NCI-H187 treated with DMSO at 0.1 percent for 48 hours (cell line): Measurements from ENCODE around the gene ELOVL2.
"Not testable (repeated sequence)": the region's sequence is repeated elsewhere in the genome, so short reads cannot be mapped to it uniquely, and the experiment has no call there.

Source experiments
- DNase-seq: peaks from one replicate; lab custom pipeline; 2025; lab: John Stamatoyannopoulos, UW

Gene ELOVL2

DNA sequence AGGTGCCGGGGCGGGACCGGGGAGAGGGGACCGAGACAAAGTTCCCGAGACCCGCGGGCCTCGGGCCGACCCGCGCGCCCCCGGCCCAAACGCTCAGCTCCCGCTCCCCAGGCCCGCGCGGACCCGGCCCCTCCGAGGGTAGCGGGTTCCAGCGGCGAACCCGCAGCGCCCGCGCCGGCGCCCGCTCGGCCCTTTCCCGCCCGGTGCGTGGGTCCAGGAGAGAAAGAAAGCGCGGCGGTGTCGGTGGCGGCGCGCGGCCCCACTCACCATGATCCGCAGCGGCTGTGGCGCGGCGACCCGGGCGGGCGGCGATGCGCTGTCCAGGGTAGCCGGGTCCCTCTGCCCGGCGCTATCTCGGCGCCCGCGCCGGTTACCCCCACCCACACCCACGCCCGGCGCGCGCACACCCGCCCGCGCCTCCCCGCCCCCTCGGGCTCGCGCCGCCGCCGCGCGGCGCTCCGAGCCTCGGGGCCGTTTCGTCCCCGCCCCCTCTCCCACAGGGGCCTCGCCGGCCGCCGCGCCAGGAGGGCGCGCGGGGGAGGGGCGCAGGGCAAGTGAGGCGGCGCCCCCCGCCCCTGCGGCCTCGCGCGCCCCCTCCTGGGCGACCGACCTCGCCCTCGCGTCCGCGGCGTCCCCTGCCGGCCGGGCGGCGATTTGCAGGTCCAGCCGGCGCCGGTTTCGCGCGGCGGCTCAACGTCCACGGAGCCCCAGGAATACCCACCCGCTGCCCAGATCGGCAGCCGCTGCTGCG lies at the start of gene ELOVL2:
Gene ELOVL2, minus strand, starts transcription at position 345 of the 751 bp plus-strand sequence. Its CDS starts 75 bp downstream, at position 270.
- no peak for DNase-seq

- no peak for DNase-seq
Measured at GRCh38 chr6:11093376-11093625, 49.2 kb upstream of the ELOVL2 start.

DNA sequence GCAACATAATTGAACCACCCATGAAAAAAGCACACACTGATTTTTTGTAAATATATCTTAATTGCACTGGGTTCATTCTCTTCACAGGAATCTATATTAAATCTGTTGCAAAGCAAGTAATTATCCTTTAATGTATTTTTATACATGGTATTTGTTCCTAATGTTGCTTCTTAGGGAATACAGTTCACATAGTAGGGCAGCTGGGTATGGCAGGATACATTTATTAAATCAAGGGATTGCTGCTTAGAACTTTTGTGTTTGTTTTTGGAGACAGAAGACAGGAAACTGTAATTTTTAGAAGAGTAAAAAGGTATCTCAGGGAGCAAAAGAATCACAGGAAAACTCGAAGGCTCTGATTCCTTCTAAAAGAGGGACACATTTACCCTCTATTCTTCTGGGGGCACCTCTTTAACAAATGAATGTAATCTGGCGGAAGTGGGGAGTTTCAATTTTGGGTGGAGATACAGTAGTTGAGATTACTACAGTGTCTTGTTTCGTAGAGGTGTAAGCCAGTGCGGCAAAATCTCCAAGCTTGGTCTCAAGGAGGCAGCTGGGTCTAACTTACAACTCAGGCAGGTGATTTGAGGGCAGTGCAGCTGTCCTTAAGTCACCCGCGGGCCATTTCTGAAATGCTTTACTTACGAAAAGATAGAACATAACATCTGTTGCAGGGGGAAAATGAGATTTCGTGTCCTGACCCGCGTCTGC lies 48.7 kb upstream of the ELOVL2 start:
- no peak for DNase-seq

DNA sequence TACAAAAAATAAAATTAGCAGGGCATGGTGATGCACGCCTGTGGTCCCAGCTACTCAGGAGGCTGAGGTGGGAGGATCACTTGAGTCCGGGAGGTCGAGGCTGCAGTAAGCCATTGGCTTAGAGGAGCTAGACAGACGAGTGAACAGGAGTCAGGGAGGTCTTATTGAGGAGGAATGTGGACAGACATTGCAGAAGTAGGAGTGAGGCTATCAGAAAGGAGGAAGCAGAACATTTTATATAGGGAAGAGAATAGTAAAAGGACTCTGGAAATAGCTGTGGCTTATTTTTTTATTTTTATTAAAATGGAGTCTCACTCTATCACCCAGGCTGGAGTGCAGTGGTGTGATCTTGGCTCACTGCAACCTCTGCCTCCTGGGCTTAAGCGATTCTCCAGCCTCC lies 47.0 kb upstream of the ELOVL2 start:
- not testable (repeated sequence) for DNase-seq

GRCh38 chr6:11089695-11090094 lies 45.6 kb upstream of the ELOVL2 start:
- DNase-seq: no peak

GRCh38 chr6:11087141-11087812 lies 43.2 kb upstream of the ELOVL2 start:
- not testable (repeated sequence) for DNase-seq

GRCh38 chr6:11085758-11086435 lies 41.8 kb upstream of the ELOVL2 start:
- DNase-seq: no peak

- DNase-seq: no peak
Measured at GRCh38 chr6:11083956-11084355, 39.9 kb upstream of the ELOVL2 start.

DNA sequence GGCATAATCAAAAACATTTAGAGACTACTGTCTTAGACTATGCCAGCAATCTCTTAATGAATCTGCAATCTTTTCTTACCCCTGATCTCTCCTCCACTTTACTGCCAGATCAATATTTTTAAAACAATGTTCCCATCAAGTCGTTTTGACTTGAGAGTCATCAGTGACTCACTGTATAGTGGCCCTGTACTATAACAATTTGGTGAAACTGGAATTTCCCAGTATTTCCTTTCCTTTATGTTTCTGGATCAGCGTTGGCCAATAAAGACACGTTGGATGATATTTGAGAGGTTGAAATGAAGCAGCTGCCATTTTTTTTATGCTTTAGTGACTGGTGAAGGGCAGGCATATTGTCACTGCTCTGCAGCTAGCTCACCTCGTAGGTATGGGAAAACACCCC lies 39.4 kb upstream of the ELOVL2 start:
- DNase-seq: no peak

- no peak for DNase-seq
Measured at GRCh38 chr6:11080296-11080695, 36.2 kb upstream of the ELOVL2 start.

DNA sequence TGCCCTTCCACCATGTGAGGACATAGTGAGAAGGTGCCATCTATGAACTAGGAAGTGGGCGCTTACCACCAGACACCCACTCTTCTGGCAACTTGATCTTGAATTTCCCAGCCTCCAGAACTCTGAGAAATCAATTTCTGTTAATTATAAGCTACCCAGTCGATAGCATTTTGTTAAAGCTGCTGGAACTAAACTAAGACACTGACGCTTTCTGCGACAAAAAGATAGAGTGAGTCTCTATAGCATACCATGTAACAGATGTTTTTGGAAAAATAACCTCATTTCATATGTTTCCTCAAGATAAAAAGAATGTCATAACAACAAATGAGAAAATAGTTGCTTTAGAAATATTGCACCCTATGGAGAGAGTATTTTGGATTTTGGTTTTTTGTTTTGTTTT lies 34.2 kb upstream of the ELOVL2 start:
- DNase-seq: no peak

DNA sequence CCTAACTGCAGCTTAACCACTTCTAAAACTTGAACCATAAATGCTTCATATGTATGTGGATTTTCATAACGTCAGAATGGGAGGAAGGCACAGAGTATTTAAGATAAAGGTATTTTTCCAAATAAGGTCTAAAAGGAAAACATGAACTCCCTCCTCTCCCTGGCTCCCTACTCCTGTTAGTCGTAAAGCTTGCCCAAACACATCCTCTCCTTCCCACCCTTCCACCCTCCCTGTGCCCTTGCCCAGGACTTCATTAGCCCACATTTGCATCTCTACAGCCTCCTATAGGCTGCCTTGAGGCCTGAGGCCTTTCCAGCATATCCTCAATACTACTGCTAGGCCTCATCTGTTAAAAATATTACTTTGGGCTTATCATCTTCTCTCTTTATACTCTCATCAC lies 32.4 kb upstream of the ELOVL2 start:
- DNase-seq: no peak

GRCh38 chr6:11072101-11072500 lies 28.0 kb upstream of the ELOVL2 start:
- DNase-seq: no peak

DNA sequence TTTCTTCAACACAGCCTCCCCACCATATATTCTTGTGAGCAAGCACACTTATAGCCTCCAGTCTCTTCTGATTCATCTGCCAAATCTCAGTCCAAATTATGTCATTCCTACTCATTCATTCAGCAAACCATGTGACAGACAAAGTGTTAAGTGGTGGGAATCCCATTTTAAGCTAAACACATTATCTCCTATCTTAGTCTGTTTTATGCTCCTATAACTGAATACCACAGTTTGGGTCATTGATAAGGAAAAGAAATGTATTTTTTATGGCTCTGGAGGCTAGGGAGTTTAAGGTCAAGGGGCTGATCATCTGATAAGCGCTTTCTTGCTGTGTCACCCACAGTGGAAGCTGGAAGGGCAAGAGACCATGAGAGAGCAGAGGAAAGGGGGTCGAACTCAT lies 25.7 kb upstream of the ELOVL2 start:
- no peak for DNase-seq

GRCh38 chr6:11067348-11067747 lies 23.2 kb upstream of the ELOVL2 start:
- no peak for DNase-seq

- DNase-seq: no peak
Measured at GRCh38 chr6:11066505-11067347, 22.6 kb upstream of the ELOVL2 start.

DNA sequence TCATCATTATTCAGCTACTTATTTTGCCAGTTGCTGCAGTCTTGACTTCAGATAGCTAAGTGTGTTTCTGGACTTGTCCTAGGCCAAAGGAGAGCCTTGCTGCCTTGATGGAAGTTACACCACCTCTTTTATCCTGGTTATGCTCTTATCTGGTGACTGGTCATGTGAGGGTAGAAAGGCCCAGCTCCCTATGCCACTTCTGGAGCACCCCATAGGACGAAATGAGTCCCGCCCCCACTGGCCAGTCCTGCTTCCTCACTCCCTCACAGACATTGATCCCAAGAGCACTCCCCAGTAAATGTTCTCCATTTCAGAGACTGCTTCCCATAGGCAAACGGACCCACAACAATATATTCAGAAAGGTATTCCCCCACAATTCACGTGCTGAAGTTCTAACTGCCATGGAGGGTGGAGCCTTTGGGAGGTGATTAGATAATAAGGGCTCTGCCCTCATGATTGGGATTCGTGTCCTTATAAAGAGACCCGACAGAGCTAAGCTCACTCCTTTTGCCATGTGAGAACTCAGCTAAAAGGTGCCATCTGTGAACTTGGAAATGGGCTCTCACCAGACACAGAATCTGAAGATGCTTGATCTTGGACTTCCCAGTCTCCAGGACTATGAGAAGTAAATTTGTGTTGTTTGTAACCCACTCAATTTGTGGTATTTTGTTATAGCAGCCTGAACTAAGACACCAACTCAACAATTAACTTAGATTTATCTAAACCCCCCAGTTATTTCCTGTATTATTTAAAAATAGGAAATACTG lies 21.5 kb upstream of the ELOVL2 start:
- DNase-seq: no peak

DNA sequence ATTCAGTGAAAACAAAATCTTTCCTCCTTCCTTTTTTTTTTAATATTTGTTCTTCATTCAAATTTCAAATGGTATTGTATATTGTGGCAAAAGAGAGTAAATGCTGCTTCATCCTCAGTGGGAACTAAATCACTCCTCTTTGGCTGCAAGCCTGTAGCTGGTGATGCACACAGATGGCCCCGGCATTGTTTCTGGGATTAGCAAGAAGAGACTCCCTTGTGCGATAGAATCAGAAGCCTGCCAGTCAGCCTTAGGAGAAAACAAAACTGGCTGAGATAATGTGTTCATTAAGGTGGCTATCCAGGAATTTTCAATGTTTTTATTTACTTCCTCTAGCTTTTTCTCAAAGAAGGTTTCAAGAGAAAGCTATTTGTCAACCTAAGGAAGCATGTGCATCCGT lies 20.7 kb upstream of the ELOVL2 start:
- DNase-seq: no peak

DNA sequence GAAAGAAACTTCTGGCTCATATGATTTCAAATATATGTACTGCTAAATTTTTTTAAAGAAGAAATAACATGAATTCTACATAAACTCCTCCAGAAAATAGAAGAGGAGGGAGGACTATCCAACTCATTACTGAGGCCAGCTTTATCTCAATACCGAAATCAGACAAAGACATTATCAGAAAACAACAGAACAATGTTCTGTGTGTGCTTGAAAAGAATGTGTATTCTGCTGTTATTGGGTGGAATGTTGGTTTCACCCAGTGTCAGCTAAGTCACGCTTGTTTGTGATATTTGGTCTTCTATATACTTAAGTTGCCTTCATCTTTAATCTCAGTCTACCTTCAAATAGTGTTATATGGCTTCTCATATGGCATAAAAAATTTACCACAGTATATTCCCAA lies 18.6 kb upstream of the ELOVL2 start:
- no peak for DNase-seq

GRCh38 chr6:11062083-11062482 lies 18.0 kb upstream of the ELOVL2 start:
- DNase-seq: no peak

- DNase-seq: no peak
Measured at GRCh38 chr6:11058406-11058805, 14.3 kb upstream of the ELOVL2 start.
